Measurements from ENCODE around the gene TRIP13.
"Not testable (repeated sequence)": the region's sequence is repeated elsewhere in the genome, so short reads cannot be mapped to it uniquely, and the experiment has no call there.

TRIP13 gene

DNA sequence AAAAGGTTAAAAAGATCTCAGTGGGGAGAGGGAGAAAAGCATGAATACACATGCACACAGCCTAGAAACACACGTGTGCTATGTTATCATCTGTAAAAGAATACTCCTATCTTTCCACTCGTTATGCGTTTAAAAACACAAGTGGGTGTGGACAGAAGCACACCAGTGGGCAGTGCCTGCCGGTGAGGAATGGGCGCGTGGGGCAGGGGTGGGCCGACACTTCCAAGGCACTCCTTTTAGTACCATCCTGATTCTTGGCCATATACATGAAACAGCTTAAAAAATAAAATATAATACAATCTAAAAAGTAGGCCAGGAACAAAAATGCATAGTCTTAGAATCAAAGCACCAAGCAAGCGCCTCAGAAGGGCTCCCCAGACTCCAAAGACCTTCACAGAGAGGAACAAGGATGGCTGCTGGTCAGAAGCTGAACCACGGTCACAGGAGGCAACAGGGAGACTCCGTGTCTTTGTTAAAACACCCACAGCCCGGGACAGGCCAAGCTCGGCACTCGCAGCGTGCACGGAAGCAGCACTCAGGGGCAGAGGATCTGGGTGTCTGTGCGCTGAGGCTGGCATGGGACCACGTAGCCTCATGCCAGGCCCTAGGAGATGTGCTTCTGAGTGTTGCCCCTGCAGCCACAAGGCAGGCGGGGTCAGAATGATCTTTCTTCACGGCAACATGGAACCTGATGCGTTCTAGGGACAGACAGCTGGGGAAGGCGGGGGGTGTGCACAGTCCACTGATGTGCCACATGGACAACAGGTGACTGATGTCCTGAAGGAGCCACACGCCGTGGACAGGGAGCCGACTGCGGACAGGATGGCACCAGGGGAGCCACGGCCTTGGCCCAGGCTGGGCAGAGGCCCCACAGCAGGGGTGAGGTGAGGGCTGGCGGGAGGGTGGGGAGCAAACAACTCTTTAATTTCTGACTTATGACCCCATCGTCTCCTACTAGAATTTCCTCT lies 16.0 kb upstream of the TRIP13 start:
- DNase-seq, result no peak

DNA sequence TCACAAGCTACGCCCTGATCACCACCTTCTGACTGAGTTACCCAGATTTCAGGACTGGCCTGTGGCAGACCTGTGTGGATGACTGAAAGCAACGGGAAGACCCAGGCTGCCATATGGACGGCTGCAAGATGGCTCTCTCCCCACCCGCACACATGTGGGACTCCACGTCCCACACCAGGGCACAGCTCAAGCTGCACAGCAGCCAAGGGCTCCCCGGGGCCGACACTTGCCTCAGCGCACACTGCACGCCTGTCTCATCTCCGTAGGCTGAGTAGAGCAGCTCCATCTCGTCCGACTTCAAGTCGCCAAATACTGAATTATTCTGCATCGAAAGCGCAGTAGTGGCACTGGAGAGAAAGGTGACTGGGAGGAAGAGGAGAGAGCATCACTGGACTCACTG lies 14.6 kb upstream of the TRIP13 start:
- no peak for DNase-seq

DNA sequence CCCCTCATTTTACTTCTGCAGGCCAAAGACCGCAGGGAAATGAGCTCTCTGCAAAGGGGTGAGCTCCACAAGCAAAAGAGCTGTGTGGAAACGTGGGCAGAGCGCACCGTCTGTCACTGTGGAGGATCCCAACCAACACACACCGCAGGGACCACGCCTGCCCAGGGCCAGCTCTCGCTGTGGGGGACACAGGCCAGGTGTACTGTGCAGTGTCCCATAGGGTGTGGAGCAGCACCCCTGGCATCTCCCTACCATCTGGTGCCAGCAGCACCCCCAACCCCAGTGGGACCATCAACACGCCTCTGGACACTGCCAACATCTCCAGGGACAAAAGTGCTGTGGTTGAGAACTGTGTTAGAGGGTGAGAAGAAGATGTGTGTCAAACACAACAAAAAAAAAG lies 14.0 kb upstream of the TRIP13 start:
- not testable (repeated sequence) for DNase-seq

DNA sequence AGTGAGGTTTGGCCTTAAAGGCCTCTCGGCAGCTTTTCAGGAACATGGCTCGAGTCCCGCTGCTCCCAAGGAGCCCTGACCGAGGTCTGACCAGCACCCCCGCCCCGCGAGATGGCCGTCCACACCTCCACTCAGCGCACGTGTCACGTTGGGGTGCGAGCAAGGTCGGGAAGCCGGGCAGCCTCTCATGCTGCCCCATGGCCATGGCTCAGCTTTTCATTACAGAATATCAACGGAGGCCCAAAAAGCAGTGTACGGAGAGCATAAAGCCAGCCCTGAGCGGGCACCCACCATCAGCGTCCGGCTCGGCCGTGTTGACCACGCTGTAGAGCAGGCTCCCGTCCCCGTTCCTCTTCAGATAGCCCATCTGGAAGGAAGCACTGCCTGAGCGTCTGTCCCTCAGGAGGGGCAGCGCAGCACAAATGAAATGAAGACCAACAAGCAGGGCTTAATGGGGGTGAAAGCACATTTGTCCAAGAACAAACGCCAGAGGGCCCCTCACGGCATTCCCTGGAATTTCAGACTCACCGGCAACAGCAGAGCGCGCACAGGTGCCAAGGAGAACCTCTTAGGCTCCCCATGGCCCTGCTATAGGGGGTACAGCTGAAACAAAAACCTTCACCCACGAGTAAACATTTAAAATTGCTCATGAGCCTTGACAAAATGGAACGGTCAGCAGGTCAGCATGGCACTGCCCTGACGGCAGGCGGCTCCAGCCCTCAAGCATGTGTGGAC lies 11.7 kb upstream of the TRIP13 start:
- no peak for DNase-seq

DNA sequence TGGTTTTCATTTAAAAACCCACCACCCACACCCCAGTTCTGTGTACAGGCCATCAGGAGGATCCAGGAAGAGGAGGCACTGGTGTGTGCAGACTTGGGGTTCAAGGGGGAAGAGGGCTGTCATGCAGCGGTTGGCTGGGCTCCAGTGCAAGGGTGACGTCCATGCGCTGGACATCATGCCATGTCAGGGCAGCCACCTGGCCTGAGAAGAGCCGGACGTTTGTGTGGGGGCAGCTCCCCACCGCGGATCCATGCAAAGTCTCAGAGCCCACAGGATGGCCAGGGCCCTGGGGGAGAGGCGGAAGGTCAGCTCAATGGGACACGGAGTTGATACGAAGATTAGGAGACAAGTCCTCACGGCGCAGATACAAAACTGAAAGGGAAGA lies 11.1 kb upstream of the TRIP13 start:
- no peak for DNase-seq

DNA sequence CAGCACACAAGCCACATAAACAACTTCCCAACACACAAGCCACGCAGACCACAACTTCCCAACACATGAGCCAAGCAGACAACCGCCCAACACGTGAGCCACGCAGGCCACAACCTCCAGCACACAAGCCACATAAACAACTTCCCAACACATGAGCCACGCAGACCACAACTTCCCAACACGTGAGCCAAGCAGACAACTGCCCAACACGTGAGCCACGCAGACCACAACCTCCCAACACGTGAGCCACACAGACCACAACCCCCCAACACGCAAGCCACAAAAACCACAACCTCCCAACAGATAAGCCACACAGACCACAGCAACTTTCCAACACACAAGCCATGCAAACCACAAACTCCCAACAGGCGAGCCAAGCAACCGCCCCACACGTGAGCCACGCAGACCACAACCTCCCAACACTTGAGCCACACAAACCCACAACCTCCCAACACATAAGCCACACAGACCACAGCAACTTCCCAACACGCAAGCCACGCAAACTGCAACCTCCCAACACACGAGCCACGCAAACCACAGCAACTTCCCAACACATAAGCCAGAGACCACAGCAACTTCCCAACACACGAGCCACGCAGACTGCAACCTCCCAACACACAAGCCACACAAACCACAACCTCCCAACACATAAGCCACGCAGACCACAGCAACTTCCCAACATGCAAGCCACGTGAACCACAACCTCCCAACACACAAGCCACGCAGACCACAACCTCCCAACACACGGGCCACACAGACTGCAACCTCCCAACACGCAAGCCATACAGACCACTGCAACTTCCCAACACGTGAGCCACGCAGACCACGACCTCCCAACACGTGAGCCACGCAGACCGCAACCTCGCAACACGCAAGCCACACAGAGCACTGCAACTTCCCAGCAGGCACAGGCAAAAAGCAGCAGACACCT lies 10.2 kb upstream of the TRIP13 start:
- no peak for DNase-seq

DNA sequence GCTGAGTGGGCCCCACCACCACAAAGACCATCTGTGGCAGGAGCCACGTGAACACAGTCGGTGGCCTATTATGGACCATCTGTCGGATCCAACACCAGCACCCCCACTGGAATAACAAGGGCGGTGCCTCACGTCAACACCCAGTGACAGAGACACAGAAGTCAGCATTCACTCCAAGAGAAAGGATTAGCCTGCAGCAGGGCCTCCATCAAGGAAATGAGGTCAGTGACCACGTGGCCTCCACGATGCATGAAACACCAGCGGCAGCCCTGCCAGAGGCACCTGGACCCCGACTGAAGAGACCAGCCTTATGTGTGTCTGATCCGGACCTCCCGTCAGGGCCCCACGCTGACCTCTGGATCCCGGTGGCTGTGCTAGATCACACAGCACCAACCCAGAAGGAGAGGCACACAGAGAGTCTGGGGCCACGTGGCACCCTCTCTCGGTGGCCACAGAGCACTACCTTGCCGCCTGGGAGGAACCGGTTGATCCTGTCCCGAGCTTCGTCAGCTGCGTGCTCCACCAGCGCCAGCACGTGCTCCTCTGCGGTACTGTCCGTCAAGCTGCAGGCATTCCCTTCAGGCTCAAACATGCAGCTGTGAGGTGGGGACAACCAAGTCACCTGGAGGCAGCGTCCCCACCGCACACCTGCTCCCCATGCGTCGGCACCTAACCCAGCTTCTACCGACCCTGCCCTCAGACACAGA lies 9.1 kb upstream of the TRIP13 start:
- DNase-seq, result no peak

DNA sequence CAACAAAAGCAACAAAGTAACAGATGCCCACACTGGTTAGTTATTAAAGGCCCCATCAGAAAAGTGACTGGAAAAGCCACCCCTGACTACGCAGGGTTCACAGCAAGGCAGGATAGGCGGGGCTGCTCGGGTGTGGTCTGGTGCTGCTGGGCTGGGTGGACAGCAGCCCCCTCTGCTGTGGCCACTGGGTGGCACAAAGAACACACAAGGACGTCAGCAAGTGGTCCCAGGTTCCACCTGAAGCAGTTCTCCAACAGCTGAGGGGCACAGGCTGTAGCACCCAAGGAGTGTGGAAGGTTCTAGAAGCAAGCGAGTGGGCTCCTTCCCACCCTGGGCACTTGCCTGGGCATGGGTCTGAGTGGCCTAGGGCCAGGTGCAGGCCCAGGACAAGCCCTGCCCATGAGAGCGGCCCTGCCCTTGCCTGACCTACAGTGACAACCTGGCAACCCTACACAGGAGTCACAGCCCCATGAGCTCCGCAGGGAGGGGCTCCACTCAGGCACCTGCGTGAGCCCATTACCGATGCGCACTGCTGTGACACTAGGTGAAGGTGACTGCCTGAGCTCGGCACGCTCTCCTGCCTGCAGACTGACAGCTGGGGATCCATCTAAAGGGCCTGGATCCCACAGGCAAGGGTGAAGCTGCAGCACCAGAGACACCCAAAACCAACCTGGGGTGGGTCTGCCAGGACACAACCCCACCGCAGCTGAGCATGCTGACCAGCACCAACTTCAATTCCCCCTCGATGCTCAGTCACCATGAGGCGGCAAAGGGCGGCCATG lies 8.1 kb upstream of the TRIP13 start:
- DNase-seq, result no peak

DNA sequence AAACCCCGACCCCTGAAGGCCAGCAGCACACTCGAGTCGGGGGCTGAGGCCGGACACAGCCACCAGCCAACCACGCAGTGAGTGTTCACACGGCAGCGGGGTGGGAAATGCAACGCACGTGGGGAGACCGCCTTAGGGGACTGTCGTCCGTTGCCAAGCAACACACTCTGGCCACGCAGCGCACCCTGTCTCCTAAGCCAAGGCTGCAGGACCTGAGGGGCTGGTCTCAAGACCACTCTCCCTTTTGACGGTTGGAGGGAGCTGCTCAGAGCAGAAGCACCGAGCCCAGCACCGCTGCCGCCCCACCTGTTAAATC lies 7.6 kb upstream of the TRIP13 start:
- no peak for DNase-seq

DNA sequence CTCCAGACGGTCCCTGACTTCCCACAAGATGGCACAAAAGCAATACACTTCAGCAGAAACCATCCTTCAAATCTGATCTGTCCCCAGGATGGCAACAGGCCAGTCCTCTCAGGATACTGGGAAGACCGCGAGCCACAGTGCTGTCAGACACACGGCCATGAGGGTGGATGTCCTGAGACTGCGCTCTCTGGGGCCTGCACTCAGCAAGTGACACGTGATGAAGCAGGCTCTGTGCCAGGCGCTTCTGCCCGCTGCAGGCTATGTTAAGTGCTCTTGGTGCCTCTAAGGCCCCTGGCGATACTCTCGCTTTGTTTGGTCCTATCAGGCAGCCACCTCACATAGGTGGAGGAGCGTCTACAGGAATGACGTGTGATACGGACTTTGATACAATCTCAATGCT lies 7.2 kb upstream of the TRIP13 start:
- no peak for DNase-seq

DNA sequence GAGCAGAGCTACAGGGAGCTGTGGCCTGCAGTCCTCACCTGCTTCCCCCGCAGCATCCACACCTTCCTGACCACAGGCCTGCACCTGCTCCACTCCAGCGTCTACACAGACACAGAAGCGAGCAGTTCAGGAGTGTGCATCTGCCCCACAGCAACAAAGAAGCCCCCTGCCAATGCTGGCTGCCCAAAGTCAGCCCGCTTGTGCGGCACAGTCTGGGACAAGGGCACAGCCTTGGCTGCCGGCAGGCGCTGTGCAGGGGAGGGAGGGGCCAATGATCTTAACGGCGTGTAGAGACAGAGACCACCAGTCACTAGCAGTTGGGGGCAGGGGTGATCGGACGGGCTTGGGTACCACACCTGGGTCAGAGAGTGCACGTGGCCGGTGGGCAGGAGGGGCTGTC lies 6.6 kb upstream of the TRIP13 start:
- DNase-seq, result no peak

DNA sequence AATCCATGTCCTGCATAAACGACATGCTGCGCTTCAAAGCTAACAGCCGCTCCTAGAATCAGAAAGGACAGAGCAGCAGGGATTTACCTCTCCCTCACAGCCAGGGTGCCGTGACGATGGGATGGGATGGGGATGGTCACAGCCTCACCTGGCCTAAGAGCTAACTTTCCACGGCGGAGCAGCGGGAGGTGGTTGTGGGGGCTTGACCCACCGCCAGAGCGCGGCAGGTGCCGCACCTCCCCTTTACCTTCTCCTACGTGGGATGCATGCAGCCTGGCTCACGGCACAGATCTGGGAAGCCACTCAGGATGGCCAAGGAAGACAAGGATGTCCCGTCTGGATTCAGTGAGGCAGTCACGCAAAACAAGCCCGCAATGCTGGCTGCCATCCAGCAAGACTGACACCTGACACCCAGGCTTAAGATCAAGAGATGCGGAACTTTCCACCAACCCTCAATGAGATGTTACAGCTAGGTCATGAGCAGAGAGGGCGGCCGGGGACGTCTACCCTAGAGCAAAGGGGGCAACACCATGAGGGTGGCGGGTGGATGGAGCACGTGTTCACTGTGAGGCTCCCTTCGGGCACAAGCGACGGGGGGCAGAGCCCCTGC lies 5.9 kb upstream of the TRIP13 start:
- DNase-seq, result no peak

DNA sequence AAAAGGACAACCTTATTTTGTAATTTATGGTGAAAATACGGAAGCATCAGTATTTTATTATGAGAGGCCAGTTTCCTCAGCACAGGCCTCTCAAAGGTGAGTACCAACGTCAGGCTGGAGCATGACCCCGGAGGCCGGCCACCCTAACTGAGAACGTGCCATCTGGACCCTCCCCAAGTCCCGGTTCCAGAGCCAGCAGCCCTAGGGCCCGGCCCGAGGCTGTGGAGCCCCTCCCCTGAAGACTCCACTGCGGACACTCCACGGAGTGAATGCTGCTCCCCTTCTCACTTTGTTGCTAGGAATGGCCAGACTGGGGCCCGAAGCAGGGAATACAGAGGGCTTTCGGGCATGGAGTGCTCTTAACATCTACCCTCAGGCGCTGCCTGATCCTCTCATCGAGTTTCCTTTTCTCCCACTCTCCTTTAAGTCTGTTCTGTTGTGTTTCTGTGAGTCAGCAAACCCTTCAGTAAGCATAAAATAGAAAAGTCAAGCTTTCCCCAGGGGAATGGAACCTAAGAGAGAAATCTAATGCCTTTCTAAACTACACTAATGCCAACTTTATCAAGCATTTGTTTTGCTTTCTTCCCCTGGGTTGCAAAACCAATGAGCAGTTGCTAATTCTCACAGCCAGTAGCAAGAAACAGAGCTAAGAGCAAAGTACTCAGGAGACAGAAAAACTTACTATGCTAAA lies 4.6 kb upstream of the TRIP13 start:
- no peak for DNase-seq

DNA sequence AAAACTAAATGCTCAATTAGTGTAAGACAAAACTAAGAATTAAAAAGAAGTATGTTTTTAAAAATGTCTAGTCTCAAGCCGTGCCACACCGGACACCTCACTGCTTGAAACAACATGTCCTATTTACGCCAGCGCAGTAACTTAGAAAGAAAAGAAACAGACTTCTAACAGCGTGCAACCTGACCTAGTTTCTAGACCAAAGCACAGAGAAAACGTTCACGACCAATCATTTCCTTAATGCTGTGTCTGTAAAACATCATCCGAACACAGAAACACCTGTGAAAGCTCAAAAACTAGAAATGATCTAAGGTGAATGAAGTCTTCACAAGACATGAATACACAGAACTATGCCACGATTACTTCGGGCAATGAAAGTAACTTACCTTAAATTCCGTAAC lies 4.0 kb upstream of the TRIP13 start:
- no peak for DNase-seq

DNA sequence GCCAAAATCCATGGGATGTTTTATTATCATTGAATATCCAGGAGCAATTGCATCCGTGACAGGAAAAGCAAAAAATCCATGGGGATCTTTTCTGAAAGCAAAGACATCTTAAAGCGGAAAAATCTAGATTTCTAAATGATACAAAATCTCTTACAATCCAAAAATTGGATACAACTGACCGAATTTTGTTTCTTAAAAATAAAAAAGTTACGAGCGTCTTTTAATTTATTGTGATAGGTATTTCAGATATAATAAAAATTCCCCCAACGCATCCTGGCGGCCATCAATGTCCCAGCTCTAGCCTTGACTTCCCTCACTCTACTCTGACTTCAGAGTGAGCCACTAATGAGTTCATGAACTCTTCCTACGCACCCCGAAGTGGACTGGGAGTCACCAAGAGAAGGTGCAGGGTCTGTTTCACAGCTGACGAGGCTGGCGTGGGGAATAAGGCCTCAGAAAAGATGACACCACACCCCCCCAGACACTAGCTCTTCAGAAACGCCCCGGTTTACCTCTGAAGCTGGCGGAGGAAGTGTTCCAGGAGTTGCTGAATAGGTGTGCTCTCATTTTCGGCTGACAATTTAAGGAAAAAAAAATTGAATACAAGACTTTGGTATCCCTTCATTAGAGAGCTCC lies 3.5 kb upstream of the TRIP13 start:
- DNase-seq, result no peak

DNA sequence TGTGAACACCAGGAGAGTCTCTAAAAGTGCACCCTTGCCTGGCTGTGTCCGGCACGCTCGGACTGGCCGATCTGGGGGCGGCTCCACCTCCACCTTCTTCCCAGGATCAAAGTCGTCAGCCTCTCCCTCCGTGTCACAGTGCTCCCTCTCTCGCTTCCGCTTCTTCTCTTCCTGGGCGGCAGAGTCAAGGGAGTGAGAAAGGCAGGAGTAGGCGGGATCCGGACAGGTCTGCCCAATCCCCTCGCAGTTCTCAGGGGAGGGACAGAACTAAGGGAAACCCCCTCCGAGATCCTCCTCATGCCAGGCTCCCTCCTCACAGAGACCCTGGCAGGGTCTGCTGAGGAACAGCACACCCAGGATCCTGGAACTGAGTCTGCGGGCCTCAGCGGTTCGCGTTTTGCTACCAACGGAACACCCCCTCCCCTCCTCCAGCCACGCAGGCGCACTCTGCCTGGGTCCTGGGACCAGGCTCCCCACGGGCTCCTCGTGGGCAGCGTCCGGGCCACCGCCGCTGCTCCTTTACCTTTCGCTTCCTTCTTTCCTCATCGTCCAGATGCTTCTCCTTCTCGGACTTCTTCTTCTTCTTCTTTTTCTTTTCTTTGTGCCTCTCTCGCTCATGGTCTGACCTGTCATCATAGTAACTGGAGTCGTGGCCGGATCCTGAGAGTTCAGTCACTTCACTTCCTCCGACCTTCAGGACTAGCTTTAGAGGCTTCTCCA lies 1.4 kb upstream of the TRIP13 start:
- DNase-seq, result peak; percentile 13

DNA sequence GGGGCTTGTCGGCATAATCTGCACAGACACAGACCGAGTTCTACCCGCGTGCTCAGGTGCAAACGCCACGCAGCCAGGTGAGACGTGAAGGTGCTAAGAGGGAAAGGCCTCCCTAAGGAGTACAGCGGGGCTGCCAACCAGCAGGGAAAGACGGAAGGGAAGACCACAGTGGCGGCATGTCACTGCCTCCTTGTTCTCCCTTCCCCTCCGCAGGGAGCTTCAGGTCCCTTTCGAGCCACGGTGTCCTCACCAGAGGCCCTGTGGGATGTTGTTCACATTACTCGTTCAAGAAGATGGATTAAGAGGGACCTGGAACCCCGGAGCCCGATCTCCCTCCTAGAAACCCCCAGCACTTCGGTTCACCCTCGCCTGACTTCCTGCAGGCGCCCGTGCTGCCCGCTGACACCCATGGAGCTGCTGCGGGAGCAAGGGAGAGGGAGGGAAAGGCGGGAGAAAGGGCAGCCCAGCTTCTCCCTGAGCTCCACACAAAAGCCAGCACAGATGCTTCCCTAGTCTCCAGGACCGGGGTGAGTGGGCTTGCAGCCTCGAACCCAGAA lies 769 bp upstream of the TRIP13 start:
- DNase-seq, result peak; percentile 1

DNA sequence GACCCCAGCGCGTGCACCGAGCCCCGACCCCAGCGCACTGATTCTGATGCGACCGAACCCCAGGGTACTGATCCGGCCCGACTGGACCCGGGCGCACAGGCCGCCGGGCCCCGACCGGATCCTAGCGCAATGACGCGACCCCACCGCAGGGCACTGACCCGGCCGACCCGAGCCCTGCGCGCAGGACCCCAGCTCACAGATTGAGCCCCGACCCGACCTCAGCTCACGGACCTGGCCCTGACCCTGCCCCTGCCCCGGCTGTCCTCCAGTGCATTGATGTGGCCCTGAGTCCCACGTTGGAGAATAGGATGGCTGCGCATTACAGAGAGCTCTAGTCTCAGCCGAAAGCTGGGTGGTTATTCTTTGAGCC lies 438 bp downstream of the TRIP13 start:
- DNase-seq, result no peak

DNA sequence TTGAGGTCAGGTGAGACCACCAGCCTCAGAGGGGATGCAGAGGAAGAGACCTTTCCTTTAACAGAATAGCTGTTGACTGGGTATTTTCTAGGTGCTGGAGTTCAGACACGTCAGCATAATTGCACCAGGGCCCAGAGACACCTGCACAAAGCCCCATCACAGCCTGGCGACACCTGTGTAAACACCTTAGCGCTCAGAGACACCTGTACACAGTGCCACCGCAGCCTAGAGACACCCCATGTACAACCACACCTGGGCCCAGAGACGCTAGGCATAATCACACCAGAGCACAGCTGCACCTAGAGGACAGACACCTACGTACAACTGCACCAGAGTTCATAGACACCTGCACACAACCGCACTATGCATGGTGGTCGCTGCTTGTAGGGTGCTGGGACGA lies 1.0 kb downstream of the TRIP13 start:
- no peak for DNase-seq
